PC-3 (cell line): ENCODE measurements around the gene GPRC5D. TPM values are rescaled to one million over a fixed set of nuclear protein-coding genes. Genes with fewer than 3 reads are reported as not detected.

Experiments
- ATAC-seq: fragments of 200-7000 bp; cut with Tn5 transposase; 2 replicates; pipeline ENCODE4 v1.9.1; 2020; ENCODE audit warnings: mild to moderate bottlenecking, moderate library complexity
- BruUV-seq: library from RNA; stranded (reverse); fragments of 400-500 nt; replicated peaks from 2 replicates; lab custom pipeline; 2021; lab: Mats Ljungman, UMichigan
- CTCF ChIA-PET: fragments of 300-600 bp; sonication (Branson Sonifier 250); formaldehyde crosslinking; loops from one replicate; lab custom pipeline; 2022; ENCODE audit warnings: antibody characterized with exemption; lab: Charles Lee
- POLR2A ChIA-PET: fragments of 300-600 bp; sonication (Branson Sonifier 250); formaldehyde crosslinking; loops from one replicate; lab custom pipeline; 2022; ENCODE audit warnings: antibody characterized with exemption; ENCODE audit not compliant: unreplicated experiment; lab: Charles Lee
- DNase-seq: peaks from one replicate; pipeline ENCODE4 v3.0.0-alpha.2; 2015
- H2AFZ ChIP-seq: fragments of 300-600 bp; sonication (generic); 2 replicates; pipeline ENCODE4 v1.6.0; 2016; ENCODE audit warnings: antibody characterized with exemption, low read length
- H3F3A ChIP-seq: fragments of 300-600 bp; sonication (generic); one replicate; pipeline ENCODE4 v1.6.0; 2017; ENCODE audit warnings: antibody characterized with exemption, low read length, control low read depth, mild to moderate bottlenecking; ENCODE audit not compliant: unreplicated experiment
- H3K27ac ChIP-seq: fragments of 300-600 bp; sonication (generic); 2 replicates; pipeline ENCODE4 v1.5.1; 2016; ENCODE audit warnings: mild to moderate bottlenecking, low read length
- H3K27me3 ChIP-seq: fragments of 300-600 bp; sonication (generic); 2 replicates; pipeline ENCODE4 v1.6.1; 2016; ENCODE audit warnings: low read length, mixed read lengths
- H3K36me3 ChIP-seq: fragments of 300-600 bp; sonication (generic); 2 replicates; pipeline ENCODE4 v1.6.1; 2016; ENCODE audit warnings: low read depth, mixed run types, low read length, mixed read lengths
- H3K4me1 ChIP-seq: fragments of 300-600 bp; sonication (generic); 2 replicates; pipeline ENCODE4 v1.5.1; 2016; ENCODE audit warnings: low read length; ENCODE audit not compliant: insufficient read depth
- H3K4me2 ChIP-seq: fragments of 300-600 bp; sonication (generic); 2 replicates; pipeline ENCODE4 v1.6.0; 2016; ENCODE audit warnings: low read length
- H3K4me3 ChIP-seq: fragments of 300-600 bp; sonication (generic); 2 replicates; pipeline ENCODE4 v1.5.1; 2016; ENCODE audit warnings: mild to moderate bottlenecking, low read length, mixed read lengths
- H3K79me2 ChIP-seq: fragments of 300-600 bp; sonication (generic); 2 replicates; pipeline ENCODE4 v1.6.1; 2017; ENCODE audit warnings: low read length, mixed read lengths
- H3K9ac ChIP-seq: fragments of 300-600 bp; sonication (generic); 2 replicates; pipeline ENCODE4 v1.6.0; 2016; ENCODE audit warnings: mild to moderate bottlenecking, low read length
- H3K9me2 ChIP-seq: fragments of 300-600 bp; sonication (generic); replicated peaks from 2 replicates; pipeline ENCODE4 v1.6.1; 2016; ENCODE audit warnings: mixed run types, low read length, mixed read lengths
- H3K9me3 ChIP-seq: fragments of 300-600 bp; sonication (generic); 2 replicates; pipeline ENCODE4 v1.6.1; 2016; ENCODE audit warnings: low read length, mixed read lengths
- H4K20me1 ChIP-seq: fragments of 300-600 bp; sonication (generic); 2 replicates; pipeline ENCODE4 v1.6.1; 2016; ENCODE audit warnings: low read length, mixed read lengths
- EZH2 ChIP-seq: fragments of 300-600 bp; sonication (generic); IDR thresholded peaks from one replicate; pipeline ENCODE4 v1.6.1; 2017; ENCODE audit warnings: antibody characterized with exemption, mild to moderate bottlenecking, low read length; ENCODE audit not compliant: unreplicated experiment
- EZH2phosphoT487 ChIP-seq: fragments of 300-600 bp; sonication (generic); IDR thresholded peaks from 2 replicates; pipeline ENCODE4 v1.6.1; 2018; ENCODE audit warnings: mild to moderate bottlenecking, antibody characterized with exemption, low read length, borderline replicate concordance
- intact Hi-C: fragments of 100-400 bp; cut with micrococcal nuclease; formaldehyde crosslinking; loops from 2 replicates; pipeline ENCODE4 v1.9.0; 2023
- total RNA-seq: library from RNA; depleted of rRNA; stranded (reverse); fragments of >200 nt; gene quantifications from 2 replicates; pipeline ENCODE4 v1.2.3, GENCODE V29; 2014
- TF ChIP-seq, protein P1 (sequence below): fragments of 300-600 bp; sonication (generic); conservative IDR thresholded peaks from 2 replicates; pipeline ENCODE4 v1.5.1; 2017; ENCODE audit warnings: antibody characterized with exemption, low read depth, mild to moderate bottlenecking, low read length

Gene GPRC5D
- total RNA-seq, 1 experiment from 2014 or later, result not detected

DNA sequence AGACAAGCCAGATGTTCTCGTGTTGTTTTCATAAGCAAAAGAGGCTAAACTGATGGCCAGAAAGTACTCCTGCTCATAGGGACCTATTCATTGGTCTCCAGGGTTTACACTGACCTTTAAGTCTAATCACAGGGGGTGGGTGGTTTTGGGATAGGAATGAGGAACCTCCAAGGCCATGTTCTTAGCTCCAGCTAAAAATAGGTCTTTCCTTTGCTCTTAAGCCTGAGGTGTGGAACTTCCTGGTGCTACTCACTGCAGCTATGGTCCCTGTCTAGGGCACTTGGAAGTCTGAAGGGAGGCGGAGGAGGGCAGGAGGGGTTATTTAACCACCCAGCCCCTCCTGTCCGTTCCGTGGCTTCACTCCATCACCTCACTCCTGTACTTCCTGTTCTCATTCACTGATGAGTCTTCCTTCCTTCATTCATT, 42.0 kb downstream of the GPRC5D start:
- ATAC-seq (no peak), DNase-seq (no peak)
- BruUV-seq, result no TSS peak
- H3K4me2 ChIP-seq, result no peak overlapping the region
- H3K27ac ChIP-seq, result no peak overlapping the region
- ChIA-PET CTCF (no interaction called here), POLR2A (no interaction called here)
- H2AFZ ChIP-seq, result no peak overlapping the region
- peaks cover 12% of the 10 kb centered on the region for H3F3A ChIP-seq
- no peaks in the 10 kb centered on the region for H3K9me2 ChIP-seq
- no peak overlapping the region for H3K4me3 ChIP-seq
- H3K4me1 ChIP-seq, result no peaks in the 10 kb centered on the region; the same call in 1 of the 2 replicates
- peaks cover 85% of the 10 kb centered on the region for H4K20me1 ChIP-seq
- H3K79me2 ChIP-seq, result peaks cover 92% of the 10 kb centered on the region
- no peaks in the 10 kb centered on the region for H3K27me3 ChIP-seq
- H3K36me3 ChIP-seq, result peaks cover 80% of the 10 kb centered on the region
- intact Hi-C loops, result no loop called here
- no peak overlapping the region for H3K9ac ChIP-seq
- no peaks in the 10 kb centered on the region for H3K9me3 ChIP-seq
- TF ChIP-seq, protein P1, sequence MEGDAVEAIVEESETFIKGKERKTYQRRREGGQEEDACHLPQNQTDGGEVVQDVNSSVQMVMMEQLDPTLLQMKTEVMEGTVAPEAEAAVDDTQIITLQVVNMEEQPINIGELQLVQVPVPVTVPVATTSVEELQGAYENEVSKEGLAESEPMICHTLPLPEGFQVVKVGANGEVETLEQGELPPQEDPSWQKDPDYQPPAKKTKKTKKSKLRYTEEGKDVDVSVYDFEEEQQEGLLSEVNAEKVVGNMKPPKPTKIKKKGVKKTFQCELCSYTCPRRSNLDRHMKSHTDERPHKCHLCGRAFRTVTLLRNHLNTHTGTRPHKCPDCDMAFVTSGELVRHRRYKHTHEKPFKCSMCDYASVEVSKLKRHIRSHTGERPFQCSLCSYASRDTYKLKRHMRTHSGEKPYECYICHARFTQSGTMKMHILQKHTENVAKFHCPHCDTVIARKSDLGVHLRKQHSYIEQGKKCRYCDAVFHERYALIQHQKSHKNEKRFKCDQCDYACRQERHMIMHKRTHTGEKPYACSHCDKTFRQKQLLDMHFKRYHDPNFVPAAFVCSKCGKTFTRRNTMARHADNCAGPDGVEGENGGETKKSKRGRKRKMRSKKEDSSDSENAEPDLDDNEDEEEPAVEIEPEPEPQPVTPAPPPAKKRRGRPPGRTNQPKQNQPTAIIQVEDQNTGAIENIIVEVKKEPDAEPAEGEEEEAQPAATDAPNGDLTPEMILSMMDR, result no peak
- TF ChIP-seq EZH2 (no peak), EZH2phosphoT487 (no peak)

DNA sequence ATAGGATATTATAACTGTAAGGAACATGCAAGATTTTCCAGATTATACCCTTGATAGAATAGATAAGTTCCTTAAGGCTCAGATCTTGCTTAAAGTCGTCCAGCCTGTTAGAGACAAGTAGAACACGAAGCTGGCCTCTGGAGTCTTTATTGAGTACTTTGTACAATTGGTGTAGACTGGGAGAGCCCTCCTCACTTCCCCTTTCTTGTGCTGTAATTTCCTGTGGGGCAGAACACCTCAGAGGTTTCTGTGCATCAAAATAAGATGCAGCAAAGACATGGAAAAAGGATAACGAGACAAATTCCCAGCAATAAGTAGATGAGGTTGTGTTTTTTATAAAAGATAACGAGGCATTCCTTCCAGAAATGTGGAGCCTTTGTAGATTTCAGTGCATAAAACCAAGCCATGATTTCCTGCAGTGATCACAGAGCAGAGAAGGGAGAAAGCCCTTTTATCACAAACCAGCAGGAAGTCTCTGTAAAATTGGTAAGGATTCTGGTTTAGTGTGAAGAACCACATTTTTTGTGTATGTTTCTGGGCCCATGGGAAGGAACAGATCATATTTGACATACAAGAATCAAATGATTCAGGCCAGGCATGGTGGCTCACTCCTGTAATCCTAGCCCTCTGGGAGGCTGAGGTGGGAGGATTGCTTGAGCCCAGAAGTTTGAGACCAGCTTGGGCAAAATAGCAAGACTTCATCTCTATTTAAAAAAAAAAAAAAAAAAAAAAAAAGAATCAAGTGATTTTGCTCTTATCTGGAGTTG, 42.6 kb downstream of the GPRC5D start:
- Histone ChIP-seq H3K27ac (no peak overlapping the region), H3F3A (peaks cover 10% of the 10 kb centered on the region), H3K79me2 (peaks cover 98% of the 10 kb centered on the region), H3K36me3 (peaks cover 79% of the 10 kb centered on the region), H3K27me3 (no peaks in the 10 kb centered on the region), H3K9me2 (no peaks in the 10 kb centered on the region), H3K4me3 (no peak overlapping the region), H4K20me1 (peaks cover 85% of the 10 kb centered on the region), H3K9me3 (no peaks in the 10 kb centered on the region), H3K9ac (no peak overlapping the region), H2AFZ (no peak overlapping the region), H3K4me2 (no peak overlapping the region), H3K4me1 (no peaks in the 10 kb centered on the region; the same call in 1 of the 2 replicates)
- TF ChIP-seq, protein P1, result no peak
- TF ChIP-seq EZH2phosphoT487 (no peak), EZH2 (no peak)
- DNase-seq (no peak), ATAC-seq (no peak)
- ChIA-PET CTCF (no interaction called here), POLR2A (no interaction called here)
- intact Hi-C loops, result no loop called here
- BruUV-seq, result no TSS peak

DNA sequence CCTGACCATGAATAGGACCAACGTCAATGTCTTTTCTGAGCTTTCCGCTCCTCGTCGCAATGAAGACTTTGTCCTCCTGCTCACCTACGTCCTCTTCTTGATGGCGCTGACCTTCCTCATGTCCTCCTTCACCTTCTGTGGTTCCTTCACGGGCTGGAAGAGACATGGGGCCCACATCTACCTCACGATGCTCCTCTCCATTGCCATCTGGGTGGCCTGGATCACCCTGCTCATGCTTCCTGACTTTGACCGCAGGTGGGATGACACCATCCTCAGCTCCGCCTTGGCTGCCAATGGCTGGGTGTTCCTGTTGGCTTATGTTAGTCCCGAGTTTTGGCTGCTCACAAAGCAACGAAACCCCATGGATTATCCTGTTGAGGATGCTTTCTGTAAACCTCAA, 43.3 kb downstream of the GPRC5D start:
- no peaks in the 10 kb centered on the region for H3K27me3 ChIP-seq
- no peak overlapping the region for H3K4me3 ChIP-seq
- BruUV-seq, result TSS peak; percentile 12
- DNase-seq (no peak), ATAC-seq (no peak)
- no peak overlapping the region for H3K27ac ChIP-seq
- no peak overlapping the region for H2AFZ ChIP-seq
- intact Hi-C loops, result no loop called here
- H3K9me3 ChIP-seq, result no peaks in the 10 kb centered on the region
- peaks cover 100% of the 10 kb centered on the region for H3K79me2 ChIP-seq
- H3F3A ChIP-seq, result peaks cover 8% of the 10 kb centered on the region
- TF ChIP-seq, protein P1, result no peak
- TF ChIP-seq EZH2 (no peak), EZH2phosphoT487 (no peak)
- ChIA-PET CTCF (no interaction called here), POLR2A (no interaction called here)
- no peak overlapping the region for H3K4me2 ChIP-seq
- peaks cover 79% of the 10 kb centered on the region for H3K36me3 ChIP-seq
- H4K20me1 ChIP-seq, result peaks cover 88% of the 10 kb centered on the region
- peaks cover 6% of the 10 kb centered on the region; the same call in 1 of the 2 replicates for H3K4me1 ChIP-seq
- H3K9me2 ChIP-seq, result no peaks in the 10 kb centered on the region
- no peak overlapping the region for H3K9ac ChIP-seq
